ENCODE measurements around the gene GABRB1.

GABRB1 gene

DNA sequence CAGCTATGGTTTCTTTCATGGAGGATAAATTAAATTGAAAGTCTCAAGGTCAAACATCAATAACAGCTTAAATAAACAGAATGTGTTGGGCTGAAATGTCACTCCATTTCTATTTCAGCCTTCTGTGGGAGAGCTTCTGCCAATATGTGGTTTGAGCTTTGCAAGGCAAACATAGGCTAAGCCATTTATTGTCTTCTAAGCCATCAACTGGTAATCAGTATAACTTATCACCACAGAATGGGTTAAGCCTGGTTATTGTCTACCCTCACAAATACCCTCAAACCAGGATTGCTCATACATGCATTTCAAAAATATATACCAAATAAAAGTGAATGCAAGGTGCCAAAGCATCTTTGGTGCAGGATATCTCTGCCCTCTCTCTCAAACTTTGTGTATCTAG, 52.7 kb downstream of the GABRB1 start:
- no peaks in the 10 kb centered on the region for H3K4me1 ChIP-seq (ENCODE audit: control extremely low read depth in 1 of 4, control insufficient read depth in 4 of 4, insufficient read depth in 4 of 4, low read length in 3 of 4)
- POLR2A ChIA-PET = no interaction called here
- no peak overlapping the region for H3K27ac ChIP-seq (ENCODE audit: insufficient read depth in 1 of 2, low read depth in 1 of 2, low read length in 2 of 2, poor library complexity in 1 of 2, severe bottlenecking in 2 of 2)
- no peaks in the 10 kb centered on the region for H3K9me3 ChIP-seq (ENCODE audit: control extremely low read depth in 1 of 5, control insufficient read depth in 4 of 5, insufficient read depth in 2 of 5, low read depth in 1 of 5, low read length in 4 of 5)
- no peak for DNase-seq
- CTCF ChIA-PET = no interaction called here
- H3K4me3 ChIP-seq (ENCODE audit: control insufficient read depth in 1 of 7, extremely low read depth in 1 of 7, insufficient read depth in 4 of 7, low read depth in 2 of 7, low read length in 6 of 7) = no peak overlapping the region
- H3K27me3 ChIP-seq (replicated peaks in 2 of 5; ENCODE audit: control insufficient read depth in 4 of 5, insufficient read depth in 5 of 5, low read length in 4 of 5) = no peaks in the 10 kb centered on the region
- H3K36me3 ChIP-seq (ENCODE audit: control insufficient read depth in 4 of 4, insufficient read depth in 4 of 4, low read length in 3 of 4) = no peaks in the 10 kb centered on the region

DNA sequence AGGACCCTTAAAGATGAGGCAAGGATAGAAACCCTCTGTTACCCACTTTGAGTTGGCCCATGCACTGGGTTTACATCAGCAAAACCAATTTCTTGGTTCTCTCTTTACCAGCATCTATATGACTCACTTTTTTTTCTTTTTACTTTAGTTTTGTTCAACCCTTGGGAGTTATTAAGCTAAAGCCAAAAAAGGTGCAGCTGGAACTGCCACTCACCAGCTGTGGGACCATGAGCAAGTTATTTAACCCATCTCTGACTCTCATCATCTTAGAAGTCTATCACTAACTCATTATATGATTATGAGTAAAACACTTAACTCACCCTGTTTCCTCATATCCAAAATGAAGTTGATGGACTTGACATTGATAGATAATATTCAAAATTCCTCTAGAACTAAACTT, 53.4 kb downstream of the GABRB1 start:
- Histone ChIP-seq H3K27ac (ENCODE audit: insufficient read depth in 1 of 2, low read depth in 1 of 2, low read length in 2 of 2, poor library complexity in 1 of 2, severe bottlenecking in 2 of 2) (no peak overlapping the region), H3K4me1 (ENCODE audit: control extremely low read depth in 1 of 4, control insufficient read depth in 4 of 4, insufficient read depth in 4 of 4, low read length in 3 of 4) (no peaks in the 10 kb centered on the region), H3K36me3 (ENCODE audit: control insufficient read depth in 4 of 4, insufficient read depth in 4 of 4, low read length in 3 of 4) (no peaks in the 10 kb centered on the region), H3K27me3 (replicated peaks in 2 of 5; ENCODE audit: control insufficient read depth in 4 of 5, insufficient read depth in 5 of 5, low read length in 4 of 5) (no peaks in the 10 kb centered on the region), H3K9me3 (ENCODE audit: control extremely low read depth in 1 of 5, control insufficient read depth in 4 of 5, insufficient read depth in 2 of 5, low read depth in 1 of 5, low read length in 4 of 5) (no peaks in the 10 kb centered on the region), H3K4me3 (ENCODE audit: control insufficient read depth in 1 of 7, extremely low read depth in 1 of 7, insufficient read depth in 4 of 7, low read depth in 2 of 7, low read length in 6 of 7) (no peak overlapping the region)
- no peak for DNase-seq
- ChIA-PET POLR2A (no interaction called here), CTCF (no interaction called here)

DNA sequence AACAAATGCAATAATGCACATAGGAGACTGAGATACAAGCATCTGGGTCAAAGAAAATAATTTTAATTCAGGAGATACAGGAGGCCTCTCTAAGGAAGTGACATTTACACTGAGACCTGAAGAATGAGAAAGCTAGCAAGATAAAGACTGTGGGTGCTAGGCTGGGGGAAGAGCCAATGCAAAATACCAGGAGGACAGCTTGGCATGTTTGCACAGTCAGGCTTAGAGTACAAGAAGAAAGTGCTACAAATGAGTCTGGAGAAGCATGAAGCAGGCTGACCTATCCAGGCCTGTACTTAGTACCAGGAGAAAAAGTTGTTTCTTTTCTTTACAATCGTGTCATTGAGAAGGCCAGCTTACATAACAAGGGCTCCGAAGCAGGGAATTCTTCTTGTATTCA, 56.9 kb downstream of the GABRB1 start:
- Histone ChIP-seq H3K4me1 (ENCODE audit: control extremely low read depth in 1 of 4, control insufficient read depth in 4 of 4, insufficient read depth in 4 of 4, low read length in 3 of 4) (no peaks in the 10 kb centered on the region), H3K27ac (ENCODE audit: insufficient read depth in 1 of 2, low read depth in 1 of 2, low read length in 2 of 2, poor library complexity in 1 of 2, severe bottlenecking in 2 of 2) (no peak overlapping the region), H3K9me3 (ENCODE audit: control extremely low read depth in 1 of 5, control insufficient read depth in 4 of 5, insufficient read depth in 2 of 5, low read depth in 1 of 5, low read length in 4 of 5) (no peaks in the 10 kb centered on the region), H3K4me3 (ENCODE audit: control insufficient read depth in 1 of 7, extremely low read depth in 1 of 7, insufficient read depth in 4 of 7, low read depth in 2 of 7, low read length in 6 of 7) (no peak overlapping the region), H3K36me3 (ENCODE audit: control insufficient read depth in 4 of 4, insufficient read depth in 4 of 4, low read length in 3 of 4) (no peaks in the 10 kb centered on the region), H3K27me3 (replicated peaks in 2 of 5; ENCODE audit: control insufficient read depth in 4 of 5, insufficient read depth in 5 of 5, low read length in 4 of 5) (no peaks in the 10 kb centered on the region)
- ChIA-PET POLR2A (no interaction called here), CTCF (interaction anchor here (1.0 kb wide), 1 partner anchor 18 kb away, joined by 3 read pairs; no protein-coding TSS in a partner anchor)
- 100% methylated on average over 2 of the region's 2 CpGs for WGBS (ENCODE audit: insufficient coverage)
- no peak for DNase-seq

DNA sequence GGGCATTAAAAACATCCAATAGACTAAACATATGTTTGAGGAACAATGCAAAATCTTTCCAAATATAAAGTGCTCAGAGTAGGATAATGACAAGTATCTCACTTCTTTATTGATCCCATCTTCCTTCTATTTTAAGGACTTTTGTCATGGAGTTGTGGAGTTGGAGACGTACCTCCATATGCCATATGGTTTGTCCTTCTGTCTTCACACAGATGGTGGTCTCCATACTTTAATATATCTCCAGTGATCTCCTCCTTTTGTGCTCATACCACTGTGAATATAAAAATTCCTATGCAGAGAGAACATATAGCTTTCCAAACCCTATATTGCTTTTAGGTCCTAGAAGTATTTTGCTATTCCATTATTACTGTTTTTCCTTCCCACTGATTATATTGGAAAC, 64.5 kb downstream of the GABRB1 start:
- ChIA-PET POLR2A (no interaction called here), CTCF (no interaction called here)
- no peaks in the 10 kb centered on the region for H3K27me3 ChIP-seq (replicated peaks in 2 of 5; ENCODE audit: control insufficient read depth in 4 of 5, insufficient read depth in 5 of 5, low read length in 4 of 5)
- no peak overlapping the region for H3K4me3 ChIP-seq (ENCODE audit: control insufficient read depth in 1 of 7, extremely low read depth in 1 of 7, insufficient read depth in 4 of 7, low read depth in 2 of 7, low read length in 6 of 7)
- no peaks in the 10 kb centered on the region for H3K36me3 ChIP-seq (ENCODE audit: control insufficient read depth in 4 of 4, insufficient read depth in 4 of 4, low read length in 3 of 4)
- DNase-seq = no peak
- no peaks in the 10 kb centered on the region for H3K9me3 ChIP-seq (ENCODE audit: control extremely low read depth in 1 of 5, control insufficient read depth in 4 of 5, insufficient read depth in 2 of 5, low read depth in 1 of 5, low read length in 4 of 5)
- no peak overlapping the region for H3K27ac ChIP-seq (ENCODE audit: insufficient read depth in 1 of 2, low read depth in 1 of 2, low read length in 2 of 2, poor library complexity in 1 of 2, severe bottlenecking in 2 of 2)
- no CpG with 5 or more reads among the region's 1 CpG for WGBS (ENCODE audit: insufficient coverage)
- no peaks in the 10 kb centered on the region for H3K4me1 ChIP-seq (ENCODE audit: control extremely low read depth in 1 of 4, control insufficient read depth in 4 of 4, insufficient read depth in 4 of 4, low read length in 3 of 4)

DNA sequence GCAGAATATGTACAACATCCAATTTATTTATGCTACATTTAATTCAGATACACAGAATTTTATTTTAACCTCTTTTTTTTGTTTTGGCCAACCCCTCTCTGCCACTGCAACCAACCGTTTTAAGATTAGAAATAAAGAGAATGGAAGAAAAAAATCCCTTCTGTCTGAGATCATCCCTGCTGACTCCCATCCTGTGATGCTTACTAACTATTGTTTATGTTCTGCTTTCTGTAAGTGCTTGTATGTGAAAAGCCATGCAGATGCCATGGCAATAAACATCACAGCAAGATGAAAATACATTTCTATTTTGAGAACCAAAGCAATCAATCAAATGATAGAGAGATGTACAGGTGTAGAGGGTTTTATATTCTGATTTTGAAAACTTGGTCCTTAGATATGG, 70.1 kb downstream of the GABRB1 start:
- H3K27ac ChIP-seq (ENCODE audit: insufficient read depth in 1 of 2, low read depth in 1 of 2, low read length in 2 of 2, poor library complexity in 1 of 2, severe bottlenecking in 2 of 2) = no peak overlapping the region

DNA sequence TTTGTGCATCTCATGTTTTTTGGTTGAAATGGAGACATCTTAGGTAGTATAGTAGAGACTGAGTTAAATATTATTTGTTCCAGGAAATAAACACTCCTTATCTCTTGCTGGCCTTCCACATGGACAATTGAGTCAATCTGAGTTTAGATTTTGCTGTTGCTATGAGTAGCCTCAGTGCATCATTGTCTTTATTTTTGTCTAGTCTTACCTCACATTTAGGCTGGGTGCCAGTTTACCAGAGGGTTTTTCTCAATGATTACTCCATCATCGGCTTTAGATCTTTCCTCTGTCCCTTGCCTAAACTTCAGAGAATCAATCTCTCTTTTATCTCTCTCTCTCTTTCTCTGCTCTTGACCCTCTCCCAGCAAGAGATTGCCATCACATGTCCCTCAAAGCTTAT, 73.6 kb downstream of the GABRB1 start:
- Histone ChIP-seq H3K27ac (ENCODE audit: insufficient read depth in 1 of 2, low read depth in 1 of 2, low read length in 2 of 2, poor library complexity in 1 of 2, severe bottlenecking in 2 of 2) (no peak overlapping the region), H3K36me3 (ENCODE audit: control insufficient read depth in 4 of 4, insufficient read depth in 4 of 4, low read length in 3 of 4) (no peaks in the 10 kb centered on the region), H3K4me1 (ENCODE audit: control extremely low read depth in 1 of 4, control insufficient read depth in 4 of 4, insufficient read depth in 4 of 4, low read length in 3 of 4) (no peaks in the 10 kb centered on the region), H3K9me3 (ENCODE audit: control extremely low read depth in 1 of 5, control insufficient read depth in 4 of 5, insufficient read depth in 2 of 5, low read depth in 1 of 5, low read length in 4 of 5) (no peaks in the 10 kb centered on the region), H3K4me3 (ENCODE audit: control insufficient read depth in 1 of 7, extremely low read depth in 1 of 7, insufficient read depth in 4 of 7, low read depth in 2 of 7, low read length in 6 of 7) (no peak overlapping the region), H3K27me3 (replicated peaks in 2 of 5; ENCODE audit: control insufficient read depth in 4 of 5, insufficient read depth in 5 of 5, low read length in 4 of 5) (peaks cover 0 to 5% (median 0%) of the 10 kb centered on the region in 5 experiments)
- CTCF ChIA-PET = no interaction called here
- 100% methylated on average over 1 of the region's 1 CpG for WGBS (ENCODE audit: insufficient coverage)
- POLR2A ChIA-PET = no interaction called here
- DNase-seq = no peak

More for the DNA sequence above, 70.1 kb downstream of the GABRB1 start:
- DNase-seq = no peak
- Histone ChIP-seq H3K36me3 (ENCODE audit: control insufficient read depth in 4 of 4, insufficient read depth in 4 of 4, low read length in 3 of 4) (no peaks in the 10 kb centered on the region), H3K27me3 (replicated peaks in 2 of 5; ENCODE audit: control insufficient read depth in 4 of 5, insufficient read depth in 5 of 5, low read length in 4 of 5) (peaks cover 0 to 5% (median 0%) of the 10 kb centered on the region in 5 experiments), H3K9me3 (ENCODE audit: control extremely low read depth in 1 of 5, control insufficient read depth in 4 of 5, insufficient read depth in 2 of 5, low read depth in 1 of 5, low read length in 4 of 5) (no peaks in the 10 kb centered on the region), H3K4me3 (ENCODE audit: control insufficient read depth in 1 of 7, extremely low read depth in 1 of 7, insufficient read depth in 4 of 7, low read depth in 2 of 7, low read length in 6 of 7) (no peak overlapping the region), H3K4me1 (ENCODE audit: control extremely low read depth in 1 of 4, control insufficient read depth in 4 of 4, insufficient read depth in 4 of 4, low read length in 3 of 4) (no peaks in the 10 kb centered on the region)
- ChIA-PET POLR2A (no interaction called here), CTCF (no interaction called here)
- WGBS (ENCODE audit: insufficient coverage) = no CpG with 5 or more reads among the region's 1 CpG

DNA sequence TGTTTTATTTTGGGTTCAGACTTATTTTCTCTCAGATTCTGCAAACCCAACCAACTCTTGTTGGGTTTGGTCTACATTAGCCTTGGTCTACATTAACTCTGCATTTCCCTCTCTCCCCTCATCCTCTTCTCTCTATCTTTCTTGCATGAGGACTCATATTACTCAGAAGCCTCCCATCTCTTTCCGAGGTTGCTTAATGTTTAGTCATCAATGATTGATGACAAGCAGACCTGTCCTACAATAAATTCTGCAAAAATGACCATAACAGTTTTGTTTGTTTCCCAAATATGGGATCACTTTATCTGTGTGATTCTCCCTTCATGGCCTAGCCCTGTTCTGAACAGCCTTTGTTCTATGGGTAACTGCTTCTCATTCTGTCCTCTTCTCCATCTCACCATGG, 75.2 kb downstream of the GABRB1 start:
- CTCF ChIA-PET = no interaction called here
- DNase-seq = no peak
- Histone ChIP-seq H3K4me1 (ENCODE audit: control extremely low read depth in 1 of 4, control insufficient read depth in 4 of 4, insufficient read depth in 4 of 4, low read length in 3 of 4) (no peaks in the 10 kb centered on the region), H3K9me3 (ENCODE audit: control extremely low read depth in 1 of 5, control insufficient read depth in 4 of 5, insufficient read depth in 2 of 5, low read depth in 1 of 5, low read length in 4 of 5) (no peaks in the 10 kb centered on the region), H3K27me3 (replicated peaks in 2 of 5; ENCODE audit: control insufficient read depth in 4 of 5, insufficient read depth in 5 of 5, low read length in 4 of 5) (peaks cover 0 to 5% (median 0%) of the 10 kb centered on the region in 5 experiments), H3K36me3 (ENCODE audit: control insufficient read depth in 4 of 4, insufficient read depth in 4 of 4, low read length in 3 of 4) (no peaks in the 10 kb centered on the region), H3K4me3 (ENCODE audit: control insufficient read depth in 1 of 7, extremely low read depth in 1 of 7, insufficient read depth in 4 of 7, low read depth in 2 of 7, low read length in 6 of 7) (no peak overlapping the region), H3K27ac (ENCODE audit: insufficient read depth in 1 of 2, low read depth in 1 of 2, low read length in 2 of 2, poor library complexity in 1 of 2, severe bottlenecking in 2 of 2) (no peak overlapping the region)
- WGBS (ENCODE audit: insufficient coverage) = 100% methylated on average over 1 of the region's 1 CpG
- POLR2A ChIA-PET = no interaction called here

All from common myeloid progenitor, CD34-positive (primary cell).